ENCODE measurements around the gene GLT1D1. TPM values are rescaled to one million over a fixed set of nuclear protein-coding genes. Genes with fewer than 3 reads are reported as not detected.

Gene GLT1D1
- total and polyA plus RNA-seq, 2 experiments from 2014 or later, result 1.4 to 4.4 TPM

DNA sequence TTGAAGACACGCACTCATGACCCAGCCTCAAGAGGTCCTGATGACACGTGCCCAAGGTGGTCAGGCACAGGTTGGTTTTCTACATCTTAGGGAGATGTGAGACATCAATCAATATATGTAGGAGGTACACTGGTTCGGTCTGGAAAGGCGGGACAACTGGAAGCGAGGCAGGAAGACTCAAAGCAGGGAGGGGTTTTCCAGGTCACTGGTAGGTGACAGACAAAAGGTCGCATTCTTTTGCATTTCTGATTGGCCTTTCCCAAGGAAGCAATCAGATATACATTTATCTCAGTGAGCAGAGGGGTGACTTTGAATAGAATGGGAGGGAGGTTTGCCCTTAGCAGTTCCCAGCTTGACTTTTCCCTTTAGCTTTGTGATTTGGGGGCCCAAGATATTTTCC lies 38.6 kb downstream of the GLT1D1 start:
- ATAC-seq (no peak), DNase-seq (ENCODE audit: low spot score) (no peak)
- Histone ChIP-seq H3K27me3 (ENCODE audit: insufficient read depth) (no peaks in the 10 kb centered on the region), H3K36me3 (ENCODE audit: insufficient read depth) (no peaks in the 10 kb centered on the region), H3K4me2 (no peak overlapping the region), H3K27ac (ENCODE audit: low read depth) (no peak overlapping the region), H2AFZ (no peak overlapping the region), H3K4me1 (ENCODE audit: insufficient read depth) (no peaks in the 10 kb centered on the region), H3F3A (replicated peaks; ENCODE audit: low read depth) (no peaks in the 10 kb centered on the region), H4K20me1 (replicated peaks; ENCODE audit: insufficient read depth) (no peaks in the 10 kb centered on the region), H3K9me2 (ENCODE audit: insufficient read depth) (no peaks in the 10 kb centered on the region), H3K4me3 (no peak overlapping the region), H3K79me2 (replicated peaks; ENCODE audit: insufficient read depth) (no peaks in the 10 kb centered on the region)
- TF ChIP-seq, protein P1, sequence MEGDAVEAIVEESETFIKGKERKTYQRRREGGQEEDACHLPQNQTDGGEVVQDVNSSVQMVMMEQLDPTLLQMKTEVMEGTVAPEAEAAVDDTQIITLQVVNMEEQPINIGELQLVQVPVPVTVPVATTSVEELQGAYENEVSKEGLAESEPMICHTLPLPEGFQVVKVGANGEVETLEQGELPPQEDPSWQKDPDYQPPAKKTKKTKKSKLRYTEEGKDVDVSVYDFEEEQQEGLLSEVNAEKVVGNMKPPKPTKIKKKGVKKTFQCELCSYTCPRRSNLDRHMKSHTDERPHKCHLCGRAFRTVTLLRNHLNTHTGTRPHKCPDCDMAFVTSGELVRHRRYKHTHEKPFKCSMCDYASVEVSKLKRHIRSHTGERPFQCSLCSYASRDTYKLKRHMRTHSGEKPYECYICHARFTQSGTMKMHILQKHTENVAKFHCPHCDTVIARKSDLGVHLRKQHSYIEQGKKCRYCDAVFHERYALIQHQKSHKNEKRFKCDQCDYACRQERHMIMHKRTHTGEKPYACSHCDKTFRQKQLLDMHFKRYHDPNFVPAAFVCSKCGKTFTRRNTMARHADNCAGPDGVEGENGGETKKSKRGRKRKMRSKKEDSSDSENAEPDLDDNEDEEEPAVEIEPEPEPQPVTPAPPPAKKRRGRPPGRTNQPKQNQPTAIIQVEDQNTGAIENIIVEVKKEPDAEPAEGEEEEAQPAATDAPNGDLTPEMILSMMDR (conservative IDR thresholded peaks at IDR 0.05; ENCODE audit: low read depth in 2 of 2), result no peak
- TF ChIP-seq NANOG (IDR thresholded peaks at IDR 0.05; ENCODE audit: borderline replicate concordance) (no peak), CREB1 (CRISPR knock-in tag; IDR thresholded peaks at IDR 0.05; ENCODE audit: low read depth) (no peak), ZNF331 (CRISPR knock-in tag; IDR thresholded peaks at IDR 0.05; ENCODE audit: low read depth) (no peak), POLR2AphosphoS5 (IDR thresholded peaks at IDR 0.05; ENCODE audit: low read depth) (no peak), ZNF114 (CRISPR knock-in tag; IDR thresholded peaks at IDR 0.05) (no peak), EZH2 (IDR thresholded peaks at IDR 0.05; ENCODE audit: low read depth, unreplicated experiment) (no peak), JUNB (IDR thresholded peaks at IDR 0.05; ENCODE audit: unreplicated experiment) (no peak), EZH2phosphoT487 (IDR thresholded peaks at IDR 0.05; ENCODE audit: unreplicated experiment) (no peak)
- TF ChIP-seq, protein P2, sequence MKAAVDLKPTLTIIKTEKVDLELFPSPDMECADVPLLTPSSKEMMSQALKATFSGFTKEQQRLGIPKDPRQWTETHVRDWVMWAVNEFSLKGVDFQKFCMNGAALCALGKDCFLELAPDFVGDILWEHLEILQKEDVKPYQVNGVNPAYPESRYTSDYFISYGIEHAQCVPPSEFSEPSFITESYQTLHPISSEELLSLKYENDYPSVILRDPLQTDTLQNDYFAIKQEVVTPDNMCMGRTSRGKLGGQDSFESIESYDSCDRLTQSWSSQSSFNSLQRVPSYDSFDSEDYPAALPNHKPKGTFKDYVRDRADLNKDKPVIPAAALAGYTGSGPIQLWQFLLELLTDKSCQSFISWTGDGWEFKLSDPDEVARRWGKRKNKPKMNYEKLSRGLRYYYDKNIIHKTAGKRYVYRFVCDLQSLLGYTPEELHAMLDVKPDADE (IDR thresholded peaks at IDR 0.05), result no peak
- TF ChIP-seq, protein P3, sequence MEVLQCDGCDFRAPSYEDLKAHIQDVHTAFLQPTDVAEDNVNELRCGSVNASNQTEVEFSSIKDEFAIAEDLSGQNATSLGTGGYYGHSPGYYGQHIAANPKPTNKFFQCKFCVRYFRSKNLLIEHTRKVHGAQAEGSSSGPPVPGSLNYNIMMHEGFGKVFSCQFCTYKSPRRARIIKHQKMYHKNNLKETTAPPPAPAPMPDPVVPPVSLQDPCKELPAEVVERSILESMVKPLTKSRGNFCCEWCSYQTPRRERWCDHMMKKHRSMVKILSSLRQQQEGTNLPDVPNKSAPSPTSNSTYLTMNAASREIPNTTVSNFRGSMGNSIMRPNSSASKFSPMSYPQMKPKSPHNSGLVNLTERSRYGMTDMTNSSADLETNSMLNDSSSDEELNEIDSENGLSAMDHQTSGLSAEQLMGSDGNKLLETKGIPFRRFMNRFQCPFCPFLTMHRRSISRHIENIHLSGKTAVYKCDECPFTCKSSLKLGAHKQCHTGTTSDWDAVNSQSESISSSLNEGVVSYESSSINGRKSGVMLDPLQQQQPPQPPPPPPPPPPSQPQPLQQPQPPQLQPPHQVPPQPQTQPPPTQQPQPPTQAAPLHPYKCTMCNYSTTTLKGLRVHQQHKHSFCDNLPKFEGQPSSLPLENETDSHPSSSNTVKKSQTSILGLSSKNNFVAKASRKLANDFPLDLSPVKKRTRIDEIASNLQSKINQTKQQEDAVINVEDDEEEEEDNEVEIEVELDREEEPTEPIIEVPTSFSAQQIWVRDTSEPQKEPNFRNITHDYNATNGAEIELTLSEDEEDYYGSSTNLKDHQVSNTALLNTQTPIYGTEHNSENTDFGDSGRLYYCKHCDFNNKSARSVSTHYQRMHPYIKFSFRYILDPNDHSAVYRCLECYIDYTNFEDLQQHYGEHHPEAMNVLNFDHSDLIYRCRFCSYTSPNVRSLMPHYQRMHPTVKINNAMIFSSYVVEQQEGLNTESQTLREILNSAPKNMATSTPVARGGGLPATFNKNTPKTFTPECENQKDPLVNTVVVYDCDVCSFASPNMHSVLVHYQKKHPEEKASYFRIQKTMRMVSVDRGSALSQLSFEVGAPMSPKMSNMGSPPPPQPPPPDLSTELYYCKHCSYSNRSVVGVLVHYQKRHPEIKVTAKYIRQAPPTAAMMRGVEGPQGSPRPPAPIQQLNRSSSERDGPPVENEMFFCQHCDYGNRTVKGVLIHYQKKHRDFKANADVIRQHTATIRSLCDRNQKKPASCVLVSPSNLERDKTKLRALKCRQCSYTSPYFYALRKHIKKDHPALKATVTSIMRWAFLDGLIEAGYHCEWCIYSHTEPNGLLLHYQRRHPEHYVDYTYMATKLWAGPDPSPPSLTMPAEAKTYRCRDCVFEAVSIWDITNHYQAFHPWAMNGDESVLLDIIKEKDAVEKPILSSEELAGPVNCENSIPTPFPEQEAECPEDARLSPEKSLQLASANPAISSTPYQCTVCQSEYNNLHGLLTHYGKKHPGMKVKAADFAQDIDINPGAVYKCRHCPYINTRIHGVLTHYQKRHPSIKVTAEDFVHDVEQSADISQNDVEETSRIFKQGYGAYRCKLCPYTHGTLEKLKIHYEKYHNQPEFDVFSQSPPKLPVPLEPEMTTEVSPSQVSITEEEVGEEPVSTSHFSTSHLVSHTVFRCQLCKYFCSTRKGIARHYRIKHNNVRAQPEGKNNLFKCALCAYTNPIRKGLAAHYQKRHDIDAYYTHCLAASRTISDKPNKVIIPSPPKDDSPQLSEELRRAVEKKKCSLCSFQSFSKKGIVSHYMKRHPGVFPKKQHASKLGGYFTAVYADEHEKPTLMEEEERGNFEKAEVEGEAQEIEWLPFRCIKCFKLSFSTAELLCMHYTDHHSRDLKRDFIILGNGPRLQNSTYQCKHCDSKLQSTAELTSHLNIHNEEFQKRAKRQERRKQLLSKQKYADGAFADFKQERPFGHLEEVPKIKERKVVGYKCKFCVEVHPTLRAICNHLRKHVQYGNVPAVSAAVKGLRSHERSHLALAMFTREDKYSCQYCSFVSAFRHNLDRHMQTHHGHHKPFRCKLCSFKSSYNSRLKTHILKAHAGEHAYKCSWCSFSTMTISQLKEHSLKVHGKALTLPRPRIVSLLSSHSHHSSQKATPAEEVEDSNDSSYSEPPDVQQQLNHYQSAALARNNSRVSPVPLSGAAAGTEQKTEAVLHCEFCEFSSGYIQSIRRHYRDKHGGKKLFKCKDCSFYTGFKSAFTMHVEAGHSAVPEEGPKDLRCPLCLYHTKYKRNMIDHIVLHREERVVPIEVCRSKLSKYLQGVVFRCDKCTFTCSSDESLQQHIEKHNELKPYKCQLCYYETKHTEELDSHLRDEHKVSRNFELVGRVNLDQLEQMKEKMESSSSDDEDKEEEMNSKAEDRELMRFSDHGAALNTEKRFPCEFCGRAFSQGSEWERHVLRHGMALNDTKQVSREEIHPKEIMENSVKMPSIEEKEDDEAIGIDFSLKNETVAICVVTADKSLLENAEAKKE (CRISPR knock-in tag; IDR thresholded peaks at IDR 0.05), result no peak
- peaks cover 78% of the 10 kb centered on the region for H3K9me3 Mint-ChIP-seq
- peaks cover 6% of the 10 kb centered on the region for H3K27me3 Mint-ChIP-seq (ENCODE audit: insufficient read depth, low read depth, poor library complexity)
- H3K36me3 Mint-ChIP-seq (ENCODE audit: low read depth), result peaks cover 8% of the 10 kb centered on the region; the same call in 2 of the 3 replicates
- H3K4me3 Mint-ChIP-seq, result no peak overlapping the region
- H3K4me1 Mint-ChIP-seq, result peaks cover 17% of the 10 kb centered on the region
- no peak overlapping the region for H3K27ac Mint-ChIP-seq
